Measurements from ENCODE around the gene EPB41. TPM values are rescaled to one million over a fixed set of nuclear protein-coding genes. Genes with fewer than 3 reads are reported as not detected.
"Not testable (repeated sequence)": the region's sequence is repeated elsewhere in the genome, so short reads cannot be mapped to it uniquely, and the experiment has no call there.

Gene EPB41
- polyA plus RNA-seq, 1 of the 3 experiments (the other 2 are of a cell fraction), result 7.4 TPM

DNA sequence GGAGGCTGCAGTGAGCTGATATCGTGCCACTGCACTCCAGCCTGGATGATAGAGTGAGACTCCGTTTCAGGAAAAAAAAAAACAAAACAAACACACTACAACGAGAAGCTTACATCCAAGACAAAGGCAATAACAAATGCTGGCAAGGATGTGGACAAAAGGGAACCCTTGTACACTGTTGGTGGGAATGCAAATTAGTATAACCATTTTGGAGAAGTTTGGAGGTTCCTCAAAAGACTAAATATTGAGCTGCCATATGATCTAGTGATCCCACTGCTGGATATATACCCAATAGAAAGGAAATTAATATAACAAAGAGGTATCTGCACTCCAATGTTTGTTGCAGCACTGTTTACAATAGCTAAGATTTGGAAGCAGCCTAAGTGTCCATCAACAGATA lies 29.2 kb downstream of the EPB41 start:
- DNase-seq; H3K27me3 ChIP-seq (ENCODE audit: insufficient read depth); H3K79me2 ChIP-seq (ENCODE audit: insufficient read depth); H3K27ac ChIP-seq (ENCODE audit: low read depth in 2 of 2, low read length in 1 of 2); H3K9ac ChIP-seq; POLR2A ChIA-PET; H3K4me3 ChIP-seq (ENCODE audit: low read depth in 2 of 2, low read length in 1 of 2); H3K9me2 ChIP-seq; H3K36me3 ChIP-seq (replicated peaks in 1 of 2; ENCODE audit: control insufficient read depth in 1 of 2, insufficient read depth in 2 of 2, low read length in 1 of 2); H3F3A ChIP-seq (replicated peaks; ENCODE audit: insufficient read depth); H4K20me1 ChIP-seq (ENCODE audit: insufficient read depth); H3K4me2 ChIP-seq; H3K4me1 ChIP-seq (ENCODE audit: control insufficient read depth in 1 of 2, insufficient read depth in 2 of 2, low read depth in 1 of 2, low read length in 1 of 2); H3K9me3 ChIP-seq; CTCF ChIA-PET; H2AFZ ChIP-seq (ENCODE audit: low read depth): not testable (repeated sequence)
- 81% methylated on average over 3 of the region's 3 CpGs for WGBS (ENCODE audit: low lambda C conversion rate)

DNA sequence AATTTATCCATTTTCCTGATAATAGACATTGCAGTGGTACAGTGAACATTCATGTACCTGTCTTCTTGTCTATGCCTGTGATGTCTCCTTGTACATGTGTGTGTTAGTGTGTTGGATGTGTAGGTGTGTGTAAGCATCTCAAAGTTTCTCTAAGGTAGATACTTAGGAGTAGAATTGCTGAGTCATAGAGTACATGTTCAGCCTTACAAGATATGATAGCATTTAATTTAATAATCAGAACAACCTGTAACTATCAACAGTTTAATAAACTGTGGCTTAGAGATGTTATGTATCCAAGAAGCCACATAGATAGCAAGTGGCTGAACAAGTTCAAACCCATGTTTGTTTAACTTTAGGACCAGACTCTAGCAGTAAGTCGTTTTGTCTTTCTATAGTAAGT lies 35.6 kb downstream of the EPB41 start:
- Histone ChIP-seq H3K27ac (ENCODE audit: low read depth in 2 of 2, low read length in 1 of 2) (no peak overlapping the region; a peak in 1 of 4 replicates), H4K20me1 (ENCODE audit: insufficient read depth) (no peaks in the 10 kb centered on the region), H3K9me3 (no peaks in the 10 kb centered on the region), H3K36me3 (replicated peaks in 1 of 2; ENCODE audit: control insufficient read depth in 1 of 2, insufficient read depth in 2 of 2, low read length in 1 of 2) (no peaks in the 10 kb centered on the region), H3K9ac (no peak overlapping the region), H3K27me3 (ENCODE audit: insufficient read depth) (no peaks in the 10 kb centered on the region), H3F3A (replicated peaks; ENCODE audit: insufficient read depth) (peaks cover 4% of the 10 kb centered on the region), H3K4me1 (ENCODE audit: control insufficient read depth in 1 of 2, insufficient read depth in 2 of 2, low read depth in 1 of 2, low read length in 1 of 2) (no peaks in the 10 kb centered on the region; a peak in 1 of 4 replicates), H3K4me2 (no peak overlapping the region), H3K4me3 (ENCODE audit: low read depth in 2 of 2, low read length in 1 of 2) (no peak overlapping the region), H3K79me2 (ENCODE audit: insufficient read depth) (no peaks in the 10 kb centered on the region), H2AFZ (ENCODE audit: low read depth) (no peak overlapping the region), H3K9me2 (no peaks in the 10 kb centered on the region)
- DNase-seq, result no peak
- TF ChIP-seq MEF2A (IDR thresholded peaks at IDR 0.05; ENCODE audit: borderline replicate concordance, low read depth) (no peak), ELF1 (IDR thresholded peaks at IDR 0.05) (no peak), FOSL2 (IDR thresholded peaks at IDR 0.05; ENCODE audit: borderline replicate concordance, low read depth) (no peak), TEAD4 (IDR thresholded peaks at IDR 0.05; ENCODE audit: borderline replicate concordance, insufficient read depth) (no peak), GABPA (IDR thresholded peaks at IDR 0.05; ENCODE audit: low read depth) (no peak), SMC3 (IDR thresholded peaks at IDR 0.05; ENCODE audit: low read depth, low read length) (no peak), YY1 (IDR thresholded peaks at IDR 0.05; ENCODE audit: low read depth) (no peak), RCOR1 (IDR thresholded peaks at IDR 0.05; ENCODE audit: low read length) (no peak)
- TF ChIP-seq, protein P1, sequence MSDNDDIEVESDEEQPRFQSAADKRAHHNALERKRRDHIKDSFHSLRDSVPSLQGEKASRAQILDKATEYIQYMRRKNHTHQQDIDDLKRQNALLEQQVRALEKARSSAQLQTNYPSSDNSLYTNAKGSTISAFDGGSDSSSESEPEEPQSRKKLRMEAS (IDR thresholded peaks at IDR 0.05; ENCODE audit: low read depth), result no peak
- POLR2A ChIA-PET, result no interaction called here
- CTCF ChIA-PET, result interaction anchor here (0.7 to 1.4 kb wide), 3 partner anchors 14 to 84 kb away, joined by 3 to 8 read pairs (median 4); no protein-coding TSS in a partner anchor
- WGBS (ENCODE audit: low lambda C conversion rate), result 26% methylated on average over 1 of the region's 1 CpG

DNA sequence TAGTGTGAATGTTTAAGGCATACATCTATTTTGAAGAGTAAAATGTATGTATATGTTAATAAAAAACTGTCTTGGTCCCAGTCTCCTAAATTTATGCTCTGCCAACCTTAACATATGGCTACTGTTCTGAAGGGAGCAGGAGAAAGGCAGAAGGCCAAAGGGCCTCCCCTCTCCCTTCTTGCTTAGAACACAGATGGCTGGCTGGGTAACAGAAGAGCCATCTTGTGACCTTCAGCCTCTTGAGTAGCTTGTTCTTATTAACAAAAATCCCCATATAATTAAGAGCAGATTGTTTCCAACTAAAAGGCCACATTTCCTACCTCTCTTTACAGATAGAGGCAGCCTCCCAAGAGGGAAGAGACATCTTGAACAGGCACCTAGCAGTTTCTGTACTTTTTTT lies 36.1 kb downstream of the EPB41 start:
- Histone ChIP-seq H3F3A (replicated peaks; ENCODE audit: insufficient read depth) (peaks cover 2% of the 10 kb centered on the region), H2AFZ (ENCODE audit: low read depth) (no peak overlapping the region), H4K20me1 (ENCODE audit: insufficient read depth) (no peaks in the 10 kb centered on the region), H3K79me2 (ENCODE audit: insufficient read depth) (no peaks in the 10 kb centered on the region), H3K27ac (ENCODE audit: low read depth in 2 of 2, low read length in 1 of 2) (no peak overlapping the region; a peak in 1 of 4 replicates), H3K9ac (no peak overlapping the region), H3K4me2 (no peak overlapping the region), H3K4me1 (ENCODE audit: control insufficient read depth in 1 of 2, insufficient read depth in 2 of 2, low read depth in 1 of 2, low read length in 1 of 2) (peaks cover 0 to 2% of the 10 kb centered on the region in 2 experiments; a peak in 1 of 4 replicates), H3K9me3 (no peaks in the 10 kb centered on the region), H3K27me3 (ENCODE audit: insufficient read depth) (no peaks in the 10 kb centered on the region), H3K4me3 (ENCODE audit: low read depth in 2 of 2, low read length in 1 of 2) (no peak overlapping the region), H3K36me3 (replicated peaks in 1 of 2; ENCODE audit: control insufficient read depth in 1 of 2, insufficient read depth in 2 of 2, low read length in 1 of 2) (no peaks in the 10 kb centered on the region), H3K9me2 (no peaks in the 10 kb centered on the region)
- ChIA-PET POLR2A (no interaction called here), CTCF (interaction anchor here (0.7 to 1.3 kb wide), 4 partner anchors 14 to 215 kb away, joined by 4 to 8 read pairs (median 4); no protein-coding TSS in a partner anchor)
- DNase-seq, result peak; percentile 25
- TF ChIP-seq SMC3 (IDR thresholded peaks at IDR 0.05; ENCODE audit: low read depth, low read length) (no peak), NFIC (IDR thresholded peaks at IDR 0.05; ENCODE audit: borderline replicate concordance) (no peak), NRF1 (IDR thresholded peaks at IDR 0.05; ENCODE audit: low read depth, low read length) (no peak), RCOR1 (IDR thresholded peaks at IDR 0.05; ENCODE audit: low read length) (no peak), RFX5 (IDR thresholded peaks at IDR 0.05; ENCODE audit: low read length) (no peak), EP300 (IDR thresholded peaks at IDR 0.05; ENCODE audit: borderline replicate concordance in 1 of 2, low read depth in 1 of 2, low read length in 1 of 2) (no peak), MEF2A (IDR thresholded peaks at IDR 0.05; ENCODE audit: borderline replicate concordance, low read depth) (no peak), RAD21 (IDR thresholded peaks at IDR 0.05; ENCODE audit: low read length) (no peak)
- TF ChIP-seq, protein P2, sequence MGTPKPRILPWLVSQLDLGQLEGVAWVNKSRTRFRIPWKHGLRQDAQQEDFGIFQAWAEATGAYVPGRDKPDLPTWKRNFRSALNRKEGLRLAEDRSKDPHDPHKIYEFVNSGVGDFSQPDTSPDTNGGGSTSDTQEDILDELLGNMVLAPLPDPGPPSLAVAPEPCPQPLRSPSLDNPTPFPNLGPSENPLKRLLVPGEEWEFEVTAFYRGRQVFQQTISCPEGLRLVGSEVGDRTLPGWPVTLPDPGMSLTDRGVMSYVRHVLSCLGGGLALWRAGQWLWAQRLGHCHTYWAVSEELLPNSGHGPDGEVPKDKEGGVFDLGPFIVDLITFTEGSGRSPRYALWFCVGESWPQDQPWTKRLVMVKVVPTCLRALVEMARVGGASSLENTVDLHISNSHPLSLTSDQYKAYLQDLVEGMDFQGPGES (IDR thresholded peaks at IDR 0.05; ENCODE audit: low read depth, low read length), result no peak
- TF ChIP-seq, protein P3, sequence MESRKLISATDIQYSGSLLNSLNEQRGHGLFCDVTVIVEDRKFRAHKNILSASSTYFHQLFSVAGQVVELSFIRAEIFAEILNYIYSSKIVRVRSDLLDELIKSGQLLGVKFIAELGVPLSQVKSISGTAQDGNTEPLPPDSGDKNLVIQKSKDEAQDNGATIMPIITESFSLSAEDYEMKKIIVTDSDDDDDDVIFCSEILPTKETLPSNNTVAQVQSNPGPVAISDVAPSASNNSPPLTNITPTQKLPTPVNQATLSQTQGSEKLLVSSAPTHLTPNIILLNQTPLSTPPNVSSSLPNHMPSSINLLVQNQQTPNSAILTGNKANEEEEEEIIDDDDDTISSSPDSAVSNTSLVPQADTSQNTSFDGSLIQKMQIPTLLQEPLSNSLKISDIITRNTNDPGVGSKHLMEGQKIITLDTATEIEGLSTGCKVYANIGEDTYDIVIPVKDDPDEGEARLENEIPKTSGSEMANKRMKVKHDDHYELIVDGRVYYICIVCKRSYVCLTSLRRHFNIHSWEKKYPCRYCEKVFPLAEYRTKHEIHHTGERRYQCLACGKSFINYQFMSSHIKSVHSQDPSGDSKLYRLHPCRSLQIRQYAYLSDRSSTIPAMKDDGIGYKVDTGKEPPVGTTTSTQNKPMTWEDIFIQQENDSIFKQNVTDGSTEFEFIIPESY (IDR thresholded peaks at IDR 0.05; ENCODE audit: borderline replicate concordance, low read depth), result no peak
- TF ChIP-seq, protein P4, sequence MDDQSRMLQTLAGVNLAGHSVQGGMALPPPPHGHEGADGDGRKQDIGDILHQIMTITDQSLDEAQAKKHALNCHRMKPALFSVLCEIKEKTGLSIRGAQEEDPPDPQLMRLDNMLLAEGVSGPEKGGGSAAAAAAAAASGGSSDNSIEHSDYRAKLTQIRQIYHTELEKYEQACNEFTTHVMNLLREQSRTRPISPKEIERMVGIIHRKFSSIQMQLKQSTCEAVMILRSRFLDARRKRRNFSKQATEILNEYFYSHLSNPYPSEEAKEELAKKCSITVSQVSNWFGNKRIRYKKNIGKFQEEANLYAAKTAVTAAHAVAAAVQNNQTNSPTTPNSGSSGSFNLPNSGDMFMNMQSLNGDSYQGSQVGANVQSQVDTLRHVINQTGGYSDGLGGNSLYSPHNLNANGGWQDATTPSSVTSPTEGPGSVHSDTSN (IDR thresholded peaks at IDR 0.05), result no peak
- TF ChIP-seq, protein P5, sequence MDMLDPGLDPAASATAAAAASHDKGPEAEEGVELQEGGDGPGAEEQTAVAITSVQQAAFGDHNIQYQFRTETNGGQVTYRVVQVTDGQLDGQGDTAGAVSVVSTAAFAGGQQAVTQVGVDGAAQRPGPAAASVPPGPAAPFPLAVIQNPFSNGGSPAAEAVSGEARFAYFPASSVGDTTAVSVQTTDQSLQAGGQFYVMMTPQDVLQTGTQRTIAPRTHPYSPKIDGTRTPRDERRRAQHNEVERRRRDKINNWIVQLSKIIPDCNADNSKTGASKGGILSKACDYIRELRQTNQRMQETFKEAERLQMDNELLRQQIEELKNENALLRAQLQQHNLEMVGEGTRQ (IDR thresholded peaks at IDR 0.05; ENCODE audit: borderline replicate concordance, low read depth, low read length), result no peak

All from SK-N-SH (cell line).